A673 (cell line): Measurements from ENCODE around the gene OVCA2.

Experiments
- EZH2 ChIP-seq: fragments of 200-600 bp; sonication (generic); IDR thresholded peaks from 2 replicates; pipeline ENCODE4 v1.6.1; 2017; ENCODE audit warnings: borderline replicate concordance, low read depth, mild to moderate bottlenecking, mixed read lengths, antibody characterized with exemption, low read length; ENCODE audit not compliant: poor library complexity, severe bottlenecking
- TF ChIP-seq, protein P1 (sequence below): fragments of 300-800, 200-600 bp; sonication (generic); conservative IDR thresholded peaks from 2 replicates; pipeline ENCODE4 v1.5.1; 2017; ENCODE audit warnings: low read depth, mild to moderate bottlenecking, antibody characterized with exemption, low read length, moderate library complexity, mixed read lengths

GRCh38 chr17:2089021-2089422 lies 47.2 kb downstream of the OVCA2 start:
- TF ChIP-seq, protein P1, sequence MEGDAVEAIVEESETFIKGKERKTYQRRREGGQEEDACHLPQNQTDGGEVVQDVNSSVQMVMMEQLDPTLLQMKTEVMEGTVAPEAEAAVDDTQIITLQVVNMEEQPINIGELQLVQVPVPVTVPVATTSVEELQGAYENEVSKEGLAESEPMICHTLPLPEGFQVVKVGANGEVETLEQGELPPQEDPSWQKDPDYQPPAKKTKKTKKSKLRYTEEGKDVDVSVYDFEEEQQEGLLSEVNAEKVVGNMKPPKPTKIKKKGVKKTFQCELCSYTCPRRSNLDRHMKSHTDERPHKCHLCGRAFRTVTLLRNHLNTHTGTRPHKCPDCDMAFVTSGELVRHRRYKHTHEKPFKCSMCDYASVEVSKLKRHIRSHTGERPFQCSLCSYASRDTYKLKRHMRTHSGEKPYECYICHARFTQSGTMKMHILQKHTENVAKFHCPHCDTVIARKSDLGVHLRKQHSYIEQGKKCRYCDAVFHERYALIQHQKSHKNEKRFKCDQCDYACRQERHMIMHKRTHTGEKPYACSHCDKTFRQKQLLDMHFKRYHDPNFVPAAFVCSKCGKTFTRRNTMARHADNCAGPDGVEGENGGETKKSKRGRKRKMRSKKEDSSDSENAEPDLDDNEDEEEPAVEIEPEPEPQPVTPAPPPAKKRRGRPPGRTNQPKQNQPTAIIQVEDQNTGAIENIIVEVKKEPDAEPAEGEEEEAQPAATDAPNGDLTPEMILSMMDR: no peak
- TF ChIP-seq EZH2: no peak
